Lower leg skin (tissue), 4 donors: Measurements from ENCODE around the gene JAG2. TPM values are rescaled to one million over a fixed set of nuclear protein-coding genes. Genes with fewer than 3 reads are reported as not detected.

Experiments used
- DNase-seq, 2 donors: peaks; one replicate each; pipeline ENCODE4 v3.0.0-alpha.2; 2019; ENCODE audit warnings: low spot score in 2 of 2
- H3K4me3 ChIP-seq: fragments of 200-600 bp; sonication (generic); 2 replicates; pipeline ENCODE4 v1.5.1; 2017; ENCODE audit warnings: mild to moderate bottlenecking, low read depth; ENCODE audit not compliant: poor library complexity, severe bottlenecking
- POLR2A ChIP-seq, 2 donors: fragments of 450-650 bp; IDR thresholded peaks; one replicate each; pipeline ENCODE4 v1.6.1; 2016 to 2017; ENCODE audit warnings: antibody characterized with exemption in 2 of 2, mild to moderate bottlenecking in 1 of 2, moderate library complexity in 1 of 2
- WGBS, 2 donors: methylation state at CpG; one replicate each; pipeline ENCODE4 v1.1.5; 2018; 5-methylcytosine and 5-hydroxymethylcytosine counted together
- intact Hi-C: fragments of 100-400 bp; cut with DNase I; formaldehyde crosslinking; loops from one replicate; pipeline ENCODE4 v1.15.0; 2023; ENCODE audit warnings: low total_unique reads
- total RNA-seq, 4 donors: library from RNA; depleted of rRNA; stranded (reverse); fragments of >200 nt; gene quantifications; one replicate each; pipeline ENCODE4 v1.1.0, GENCODE V29; 2016
- TF ChIP-seq, protein P1 (sequence below), 3 donors: fragments of 450-650 bp; IDR thresholded peaks; one replicate each; pipeline ENCODE4 v1.5.1; 2016; ENCODE audit warnings: antibody characterized with exemption in 3 of 3, mild to moderate bottlenecking in 3 of 3, moderate library complexity in 2 of 3

Gene JAG2
- total RNA-seq, 4 donors from 2014 or later = 50.4 to 96.1 (median 63.1) TPM

DNA sequence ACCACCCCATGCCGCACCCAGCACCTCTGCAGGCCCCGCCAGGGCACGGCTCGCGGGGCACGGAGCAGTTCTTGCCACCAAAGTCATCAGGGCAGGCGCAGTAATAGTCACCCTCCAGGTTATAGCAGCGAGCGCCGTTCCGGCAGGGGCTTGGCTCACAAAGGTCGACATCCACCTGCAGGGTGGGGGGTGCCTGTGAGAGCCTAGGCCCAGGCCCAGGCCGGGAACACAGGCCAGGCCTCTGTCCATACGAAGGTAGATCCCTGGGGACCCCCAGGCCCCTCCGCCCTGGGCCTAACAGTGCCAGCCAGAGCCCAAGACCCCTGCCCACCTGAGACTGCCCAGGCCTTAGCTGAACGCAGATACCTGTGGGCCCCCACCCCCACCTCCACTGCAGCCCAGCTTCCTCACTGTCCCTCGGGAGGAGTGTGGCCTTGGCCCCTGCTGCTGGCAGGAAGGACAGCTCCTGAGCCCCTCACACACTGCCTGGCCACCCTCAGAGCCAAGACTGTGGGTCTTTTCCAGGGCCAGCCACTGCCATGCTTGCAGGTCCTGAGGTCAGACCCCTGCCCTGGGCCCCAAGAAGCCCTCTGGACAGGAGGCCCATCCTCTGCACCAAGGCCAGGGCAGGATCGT lies 19.3 kb downstream of the JAG2 start:
- 78 to 79% methylated on average over 8 to 12 of the region's 18 CpGs for WGBS, 2 donors
- intact Hi-C loops = no loop called here
- no peak for TF ChIP-seq POLR2A (IDR thresholded peaks at IDR 0.05)
- TF ChIP-seq, protein P1, sequence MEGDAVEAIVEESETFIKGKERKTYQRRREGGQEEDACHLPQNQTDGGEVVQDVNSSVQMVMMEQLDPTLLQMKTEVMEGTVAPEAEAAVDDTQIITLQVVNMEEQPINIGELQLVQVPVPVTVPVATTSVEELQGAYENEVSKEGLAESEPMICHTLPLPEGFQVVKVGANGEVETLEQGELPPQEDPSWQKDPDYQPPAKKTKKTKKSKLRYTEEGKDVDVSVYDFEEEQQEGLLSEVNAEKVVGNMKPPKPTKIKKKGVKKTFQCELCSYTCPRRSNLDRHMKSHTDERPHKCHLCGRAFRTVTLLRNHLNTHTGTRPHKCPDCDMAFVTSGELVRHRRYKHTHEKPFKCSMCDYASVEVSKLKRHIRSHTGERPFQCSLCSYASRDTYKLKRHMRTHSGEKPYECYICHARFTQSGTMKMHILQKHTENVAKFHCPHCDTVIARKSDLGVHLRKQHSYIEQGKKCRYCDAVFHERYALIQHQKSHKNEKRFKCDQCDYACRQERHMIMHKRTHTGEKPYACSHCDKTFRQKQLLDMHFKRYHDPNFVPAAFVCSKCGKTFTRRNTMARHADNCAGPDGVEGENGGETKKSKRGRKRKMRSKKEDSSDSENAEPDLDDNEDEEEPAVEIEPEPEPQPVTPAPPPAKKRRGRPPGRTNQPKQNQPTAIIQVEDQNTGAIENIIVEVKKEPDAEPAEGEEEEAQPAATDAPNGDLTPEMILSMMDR (IDR thresholded peaks at IDR 0.05) = no peak
- no peak overlapping the region for H3K4me3 ChIP-seq
- DNase-seq = no peak

DNA sequence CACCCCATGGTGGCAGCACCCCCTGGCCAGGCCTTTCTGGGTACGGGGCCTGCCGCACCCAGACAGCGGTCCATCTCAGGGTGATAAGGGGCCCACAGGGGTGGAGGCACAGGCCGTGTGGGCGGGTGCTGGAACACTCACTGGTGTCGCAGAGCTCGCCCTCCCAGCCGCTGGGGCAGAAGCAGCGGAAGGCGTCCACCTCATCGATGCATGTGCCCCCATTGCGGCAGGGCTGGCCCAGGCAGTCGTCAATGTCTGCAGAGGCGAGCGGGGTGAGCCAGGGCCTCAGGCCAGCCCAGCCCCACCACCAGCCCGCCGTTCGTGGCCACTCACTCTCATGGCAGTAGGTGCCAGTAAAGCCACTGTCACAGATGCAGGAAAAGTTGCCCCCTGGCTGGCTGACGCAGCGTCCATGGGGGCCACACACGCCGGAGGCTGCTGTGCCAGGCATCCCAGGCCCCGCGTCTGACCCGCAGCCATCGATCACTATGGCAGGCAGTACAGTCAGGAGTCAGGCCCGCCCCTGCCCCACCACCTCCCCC lies 19.9 kb downstream of the JAG2 start:
- no peak overlapping the region for H3K4me3 ChIP-seq
- intact Hi-C loops = no loop called here
- 80 to 95% methylated on average over 1 to 7 of the region's 27 CpGs for WGBS, 2 donors
- DNase-seq = no peak
- TF ChIP-seq, protein P1 (IDR thresholded peaks at IDR 0.05) = no peak
- TF ChIP-seq POLR2A (IDR thresholded peaks at IDR 0.05) = no peak

DNA sequence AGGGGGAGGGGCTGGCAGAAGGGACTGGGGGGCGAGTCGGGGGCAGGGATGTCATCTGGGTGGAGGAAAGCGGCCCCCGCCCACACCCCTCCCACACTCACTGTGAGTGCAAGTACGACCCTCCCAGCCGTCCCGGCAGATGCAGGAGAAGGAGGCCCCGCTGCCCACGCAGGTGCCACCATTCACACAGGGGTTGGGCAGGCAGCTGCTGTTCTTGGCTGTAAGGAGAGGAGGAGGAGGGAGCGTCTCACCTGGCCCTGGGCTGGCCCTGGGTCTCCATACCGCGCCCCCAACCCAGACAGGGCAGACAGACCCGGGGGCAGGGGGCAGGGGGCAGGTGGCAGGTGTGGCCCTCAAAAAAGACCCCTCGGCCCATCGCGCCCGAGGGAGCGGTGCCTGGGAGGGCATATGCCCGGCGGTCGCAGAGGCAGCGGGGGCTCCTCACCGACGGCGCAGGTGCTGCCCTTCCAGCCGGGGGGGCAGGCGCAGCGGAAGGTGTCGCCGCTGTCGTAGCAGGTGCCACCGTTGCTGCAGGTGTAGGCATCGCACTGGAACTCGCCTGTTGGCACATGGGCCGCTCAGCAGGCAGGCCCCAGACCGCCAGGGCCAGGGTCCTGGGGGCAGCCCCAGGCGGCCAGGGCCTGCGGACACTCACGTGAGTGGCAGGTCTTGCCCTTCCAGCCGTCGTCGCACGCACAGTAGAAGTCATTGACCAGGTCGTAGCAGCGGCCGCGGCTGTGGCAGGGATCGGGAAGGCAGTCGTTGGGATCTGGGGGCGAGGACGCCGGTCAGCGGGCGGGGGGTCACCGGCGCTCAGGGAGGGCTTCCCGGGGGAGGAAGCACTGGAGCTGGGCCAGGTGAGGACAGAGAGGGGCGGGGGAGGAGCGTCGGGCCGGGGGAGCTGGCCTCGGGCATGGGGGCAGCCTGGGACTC lies 20.6 kb downstream of the JAG2 start:
- intact Hi-C loops = no loop called here
- no peak for TF ChIP-seq POLR2A (IDR thresholded peaks at IDR 0.05)
- TF ChIP-seq, protein P1 (IDR thresholded peaks at IDR 0.05) = no peak
- no peak overlapping the region for H3K4me3 ChIP-seq
- 88% methylated on average over 44 to 46 of the region's 62 CpGs for WGBS, 2 donors
- DNase-seq = no peak

DNA sequence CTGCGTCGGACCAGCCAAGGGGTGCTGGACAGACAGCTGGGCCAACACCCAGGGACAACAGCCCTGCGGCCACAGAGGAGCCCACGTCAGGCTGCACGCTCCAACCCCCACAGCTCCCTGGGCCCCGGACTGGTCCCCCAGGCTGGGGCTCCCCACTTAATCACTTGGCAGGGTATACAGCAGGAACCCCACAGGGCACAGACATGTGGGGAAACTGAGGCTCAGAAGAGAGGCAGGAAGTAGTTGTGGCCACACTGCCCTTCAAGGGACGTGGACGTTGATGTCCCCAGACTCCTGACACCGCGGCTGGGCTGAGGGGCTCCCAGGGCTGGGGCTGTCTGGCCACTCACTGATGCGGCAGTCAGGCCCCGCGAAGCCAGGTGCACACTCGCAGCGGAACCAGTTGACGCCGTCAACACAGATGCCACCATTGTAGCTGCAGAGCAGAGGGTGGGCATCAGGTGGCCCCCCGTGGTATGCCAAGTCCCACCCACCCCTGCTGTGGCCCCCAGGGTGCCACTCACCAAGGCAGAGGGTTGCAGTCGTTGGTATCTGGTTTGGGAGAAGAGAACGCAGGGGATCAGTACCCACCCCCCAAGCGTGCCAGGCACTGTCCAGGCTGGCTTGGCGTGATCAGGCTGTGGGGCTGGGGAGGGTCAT lies 21.5 kb downstream of the JAG2 start:
- 88 to 91% methylated on average over 21 to 22 of the region's 22 CpGs for WGBS, 2 donors
- peak in 1 of 2 donors; percentile 65 for DNase-seq
- H3K4me3 ChIP-seq = no peak overlapping the region
- intact Hi-C loops = no loop called here
- TF ChIP-seq, protein P1 (IDR thresholded peaks at IDR 0.05) = no peak
- no peak for TF ChIP-seq POLR2A (IDR thresholded peaks at IDR 0.05)

DNA sequence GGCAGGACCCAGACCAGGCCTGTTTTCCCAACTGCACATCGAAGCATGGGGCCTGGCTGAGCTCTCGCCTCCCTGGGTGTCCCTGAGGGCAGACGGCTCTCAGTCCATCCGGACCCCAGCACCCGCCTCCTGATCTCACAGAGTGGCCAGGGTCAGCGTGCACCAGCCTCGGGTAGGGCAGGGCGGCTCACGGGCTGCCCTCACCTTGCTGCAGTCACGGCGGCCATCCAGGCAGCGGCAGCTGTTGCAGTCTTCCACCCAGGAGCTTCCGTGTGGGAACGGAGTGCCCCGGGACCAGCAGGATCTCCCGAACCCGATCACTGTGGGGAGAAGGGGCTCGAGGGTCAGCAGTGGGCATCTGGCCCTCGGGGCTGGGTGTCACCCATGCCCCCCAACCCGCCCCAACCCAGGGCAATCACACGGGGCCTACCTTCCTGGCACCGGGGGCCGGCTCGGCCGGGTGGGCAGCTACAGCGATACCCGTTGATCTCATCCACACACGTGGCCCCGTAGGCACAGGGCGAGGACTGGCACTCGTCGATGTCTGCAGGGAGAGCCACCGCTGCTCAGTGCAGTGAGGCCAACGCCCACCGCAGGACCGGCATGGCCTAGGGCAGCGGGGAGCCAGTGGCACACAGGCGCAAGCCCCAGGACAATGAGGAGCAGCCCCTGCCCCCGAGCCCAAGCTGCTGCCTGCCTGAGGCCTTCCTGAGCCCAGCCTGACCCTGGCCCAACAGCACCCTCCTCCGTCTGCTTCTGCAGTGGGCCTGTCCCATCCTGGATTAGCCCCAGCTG lies 22.2 kb downstream of the JAG2 start:
- intact Hi-C loops = no loop called here
- TF ChIP-seq, protein P1 (IDR thresholded peaks at IDR 0.05) = no peak
- no peak for TF ChIP-seq POLR2A (IDR thresholded peaks at IDR 0.05)
- no peak overlapping the region for H3K4me3 ChIP-seq
- DNase-seq = peak in 1 of 2 donors; percentile 81
- 77 to 92% methylated on average over 13 to 25 of the region's 40 CpGs for WGBS, 2 donors
